GM04503 (cell line): ENCODE results near the gene OTOS.

Source experiments
- DNase-seq: peaks from one replicate; pipeline ENCODE4 v3.0.0-alpha.2; 2012; ENCODE audit warnings: low read depth

The OTOS gene

DNA sequence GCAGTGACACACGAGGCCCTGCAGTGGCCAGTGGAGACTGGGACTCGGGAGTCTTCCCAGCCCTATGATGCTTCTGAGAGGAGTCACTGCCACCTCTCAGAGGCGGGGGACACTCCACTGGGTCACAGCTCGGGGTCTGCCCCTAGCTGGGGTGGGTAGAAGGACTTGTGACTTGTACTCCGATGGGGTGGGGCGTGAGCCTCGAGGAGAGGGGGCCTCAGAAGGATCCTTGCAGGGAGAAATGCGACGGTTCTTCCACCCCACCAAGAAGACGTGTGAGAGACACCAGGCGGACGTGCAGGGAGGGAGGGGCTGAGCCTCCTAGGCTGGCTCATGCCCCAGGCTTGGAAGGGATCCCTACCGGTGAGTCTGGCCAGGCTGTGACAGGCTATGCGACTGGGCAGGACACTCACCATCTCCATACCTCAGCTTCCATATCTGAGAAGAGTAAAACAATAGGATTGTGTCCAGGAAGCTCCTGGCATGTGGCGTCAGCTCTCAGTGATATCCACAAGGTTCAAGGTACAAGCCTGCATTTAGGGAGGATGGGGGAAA is 11.1 kb upstream of the OTOS start:
- DNase-seq = no peak

GRCh38 chr2:240149943-240150784 is 9.7 kb upstream of the OTOS start:
- DNase-seq = no peak

GRCh38 chr2:240147911-240148587 is 7.6 kb upstream of the OTOS start:
- DNase-seq = no peak

DNA sequence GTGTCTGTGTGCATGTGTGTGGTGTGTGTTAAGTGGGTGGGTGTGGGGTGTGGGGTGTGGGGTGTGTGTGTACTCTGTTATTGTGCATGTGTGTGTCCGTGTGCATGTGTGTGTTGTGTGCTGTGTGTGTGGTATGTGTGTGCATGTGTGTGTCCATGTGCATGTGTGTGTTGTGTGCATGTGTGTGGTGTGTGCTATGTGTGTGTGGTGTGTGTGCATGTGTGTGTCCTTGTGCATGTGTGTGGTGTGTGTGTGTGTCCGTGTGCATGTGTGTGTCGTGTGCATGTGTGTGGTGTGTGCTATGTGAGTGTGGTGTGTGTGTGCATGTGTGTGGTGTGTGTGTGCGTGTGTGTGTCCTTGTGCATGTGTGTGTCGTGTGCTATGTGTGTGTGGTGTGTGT is 6.9 kb upstream of the OTOS start:
- no peak for DNase-seq

GRCh38 chr2:240146627-240147278 is 6.3 kb upstream of the OTOS start:
- no peak for DNase-seq

DNA sequence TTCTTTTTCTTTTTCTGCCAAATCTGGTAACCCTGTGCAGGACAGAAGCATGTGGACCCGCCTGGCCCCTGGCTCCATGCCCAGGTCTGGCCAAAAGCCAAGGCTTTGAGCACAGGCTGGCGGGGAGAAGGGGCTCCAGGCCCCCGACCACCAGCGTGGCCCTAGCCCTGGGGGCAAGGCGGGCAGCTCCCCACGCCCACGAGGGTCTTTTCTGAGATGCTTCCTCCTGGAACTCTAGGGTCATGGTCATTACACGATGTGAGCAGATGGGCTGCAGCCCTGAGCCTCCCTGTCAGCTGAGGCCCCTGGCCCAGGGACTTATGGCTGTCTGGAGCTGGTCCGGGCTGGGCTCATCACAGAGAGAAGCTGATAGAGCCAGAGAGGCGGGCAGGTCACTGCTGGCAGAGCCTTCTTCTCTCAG is 5.7 kb upstream of the OTOS start:
- no peak for DNase-seq

GRCh38 chr2:240145461-240145860 is 5.0 kb upstream of the OTOS start:
- DNase-seq = no peak

- DNase-seq = no peak
Observed at GRCh38 chr2:240144649-240145261, 4.3 kb upstream of the OTOS start.

GRCh38 chr2:240143801-240144648 is 3.6 kb upstream of the OTOS start:
- no peak for DNase-seq

- DNase-seq = no peak
Observed at GRCh38 chr2:240143276-240143675, 2.8 kb upstream of the OTOS start.

DNA sequence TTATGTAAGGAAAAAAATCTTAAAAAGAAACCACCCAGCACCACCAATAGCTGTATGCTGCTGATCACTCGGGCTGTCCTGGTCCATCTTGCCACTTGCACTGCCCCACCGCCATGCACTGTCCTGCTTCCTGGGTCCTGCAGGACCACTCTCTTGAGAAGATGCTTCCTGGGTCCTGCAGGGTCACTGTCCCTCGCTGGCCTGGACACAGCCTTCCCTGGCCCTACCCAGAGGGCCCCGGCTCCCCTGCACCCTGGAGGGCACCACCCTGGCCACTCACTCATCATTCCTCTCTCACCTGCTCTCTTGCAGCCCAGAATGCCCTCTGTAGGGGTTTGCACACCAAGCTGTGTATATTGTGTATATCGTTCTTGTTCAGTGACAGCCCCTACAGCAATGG is 2.4 kb upstream of the OTOS start:
- no peak for DNase-seq

DNA sequence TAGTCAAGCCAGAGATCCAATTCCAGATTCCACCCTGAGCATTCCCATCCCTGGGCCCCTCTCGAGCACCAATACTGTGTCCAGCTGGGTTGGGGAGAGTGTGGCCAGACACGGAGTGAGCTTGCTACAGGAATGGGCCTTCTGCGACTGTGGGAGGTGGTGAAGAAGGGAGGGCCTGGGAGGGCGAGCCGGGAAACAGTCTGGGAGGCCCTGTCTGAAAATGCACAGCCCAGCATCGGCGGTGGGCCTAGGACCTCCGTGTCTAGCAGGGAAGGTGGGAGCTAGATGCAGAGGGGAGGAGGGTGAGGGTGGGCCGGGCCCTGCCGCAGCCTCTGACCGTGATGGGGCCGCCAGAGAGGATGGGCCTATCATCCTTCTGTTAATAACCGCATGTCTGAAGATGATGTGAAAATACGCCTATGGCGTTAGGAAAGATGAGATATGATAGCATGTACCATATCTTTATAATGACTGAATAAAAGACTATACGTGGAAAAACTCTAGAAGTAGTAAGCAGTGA is 1.9 kb upstream of the OTOS start:
- no peak for DNase-seq

DNA sequence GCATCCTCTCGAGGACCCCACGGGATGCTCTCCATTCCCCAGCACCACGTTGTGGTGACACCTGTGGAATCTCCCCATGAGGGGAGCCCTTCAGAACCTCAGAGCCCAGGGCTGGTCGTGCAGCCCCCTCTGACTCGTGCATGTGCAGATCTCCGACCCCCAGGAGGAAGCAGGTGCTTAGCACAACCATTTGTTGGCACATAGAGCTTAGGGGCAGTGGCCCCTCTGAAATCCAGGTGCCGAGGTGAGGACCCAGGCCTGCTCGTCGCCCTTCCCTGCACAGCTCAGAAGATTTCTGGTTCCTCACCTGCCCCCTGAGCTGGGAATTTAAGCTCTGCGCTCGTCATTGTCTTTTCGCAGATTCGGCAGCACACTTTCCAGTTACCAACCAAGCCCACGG is 1.3 kb upstream of the OTOS start:
- DNase-seq = no peak

- no peak for DNase-seq
Observed at GRCh38 chr2:240140920-240141319, 462 bp upstream of the OTOS start.

DNA sequence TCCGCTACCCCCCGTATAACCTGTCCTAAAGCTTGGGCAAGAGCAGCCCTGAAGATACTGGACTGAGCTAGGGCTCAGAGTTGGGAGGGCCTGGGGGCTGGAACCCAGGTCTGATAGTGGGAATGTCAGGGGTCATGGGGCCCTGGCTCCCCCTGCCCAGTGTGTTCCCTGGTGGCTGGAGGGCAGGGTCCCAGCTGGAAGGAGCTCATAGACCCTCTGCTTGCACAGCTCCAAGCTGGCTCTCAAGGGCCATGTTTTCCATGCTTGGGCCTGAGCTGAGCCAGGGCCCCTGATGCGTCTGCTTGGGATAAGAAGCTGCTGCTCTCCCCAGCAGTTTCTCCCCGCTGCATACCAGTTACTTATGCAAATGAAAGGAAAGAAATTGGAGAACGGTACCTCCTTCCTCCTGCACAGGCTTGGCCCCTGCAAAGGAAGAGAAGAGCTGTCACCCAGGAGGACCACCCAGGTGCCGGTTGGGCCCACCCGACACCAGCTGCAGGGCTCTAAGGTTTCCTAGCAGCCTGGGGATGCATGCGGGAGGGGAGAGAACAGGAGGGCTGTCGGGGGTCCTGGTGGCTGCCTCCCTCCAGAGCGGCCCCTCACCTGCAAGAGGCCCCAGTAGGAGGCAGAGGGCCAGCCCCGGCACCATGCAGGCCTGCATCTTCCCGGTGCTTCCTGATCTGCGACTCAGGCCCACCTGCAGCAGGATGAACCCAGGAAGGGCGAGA is 628 bp downstream of the OTOS start:
- no peak for DNase-seq

DNA sequence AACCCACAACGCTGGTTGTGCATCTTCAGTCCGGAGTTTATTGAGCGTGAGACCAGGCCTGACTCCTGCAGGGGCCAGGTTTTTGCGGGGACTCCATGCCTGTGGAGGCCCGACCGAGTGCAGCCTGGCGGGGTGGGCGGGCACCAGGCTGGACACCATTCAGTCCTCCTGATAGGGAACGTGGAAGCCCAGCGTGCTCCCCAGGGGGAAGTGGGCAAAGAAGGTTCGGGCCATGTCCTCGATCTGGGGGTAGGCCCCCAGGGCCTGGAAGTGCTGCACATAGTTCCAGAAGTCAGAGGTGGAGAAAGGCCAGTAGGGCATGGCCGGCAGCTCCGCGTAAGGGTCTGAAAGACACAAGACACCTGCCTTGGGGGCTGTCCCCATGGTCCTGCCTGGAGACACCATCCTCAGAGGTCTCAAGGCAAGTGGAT is 1.4 kb downstream of the OTOS start:
- no peak for DNase-seq

- DNase-seq = no peak
Observed at GRCh38 chr2:240138254-240138984, 2.0 kb downstream of the OTOS start.

DNA sequence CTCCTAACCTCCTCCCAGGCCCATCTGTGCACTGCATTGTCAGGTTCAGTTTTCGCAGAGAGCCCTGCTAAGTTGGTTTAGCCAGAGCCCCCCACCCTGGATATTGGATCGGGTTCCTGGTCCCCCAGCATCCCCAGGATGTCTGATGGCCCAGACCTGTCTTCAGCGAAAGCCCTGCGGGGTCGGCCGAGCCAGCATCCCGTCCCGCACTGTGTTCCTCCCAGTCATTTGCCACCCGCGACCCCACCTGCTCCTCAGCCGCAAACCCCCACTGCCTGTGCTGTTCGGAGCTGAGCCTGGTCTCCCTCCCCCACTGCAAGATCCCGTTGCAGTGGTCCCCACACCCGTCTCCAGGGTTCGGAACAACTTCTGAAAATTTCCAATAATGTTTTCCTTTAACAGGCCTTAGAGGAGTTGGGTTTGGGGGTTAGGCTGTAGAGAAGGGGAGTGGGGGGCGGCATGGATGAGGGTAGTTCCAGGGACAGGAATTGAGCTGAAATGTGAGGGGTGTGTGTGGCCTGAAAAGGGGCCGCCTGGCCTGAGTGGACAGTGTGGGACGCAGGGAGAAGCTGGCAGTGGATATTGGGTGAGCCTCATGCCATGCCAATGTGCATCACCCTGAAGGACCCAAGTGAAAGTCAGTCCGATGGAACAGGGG is 2.7 kb downstream of the OTOS start:
- DNase-seq = no peak

- no peak for DNase-seq
Observed at GRCh38 chr2:240136671-240137292, 3.7 kb downstream of the OTOS start.
